IgD-negative memory B cell (primary cell): ENCODE data around the gene HPCAL1. TPM values are rescaled to one million over a fixed set of nuclear protein-coding genes. Genes with fewer than 3 reads are reported as not detected.
"Not testable (repeated sequence)": the region's sequence is repeated elsewhere in the genome, so short reads cannot be mapped to it uniquely, and the experiment has no call there.

Source experiments
- H3K27ac Mint-ChIP-seq, 3 donors: one replicate each; pipeline ENCODE4 v1.8.0; 2020 to 2022; ENCODE audit warnings: mild to moderate bottlenecking in 3 of 3, mixed read lengths in 3 of 3, moderate library complexity in 1 of 3
- H3K27me3 Mint-ChIP-seq: one replicate; pipeline ENCODE4 v1.8.0; 2021; ENCODE audit warnings: mixed read lengths
- H3K36me3 Mint-ChIP-seq: one replicate; pipeline ENCODE4 v1.8.0; 2020; ENCODE audit warnings: mild to moderate bottlenecking, mixed read lengths
- H3K4me1 Mint-ChIP-seq, 3 donors: one replicate each; pipeline ENCODE4 v1.8.0; 2020 to 2022; ENCODE audit warnings: mixed read lengths in 3 of 3, mild to moderate bottlenecking in 1 of 3
- H3K4me3 Mint-ChIP-seq, 4 donors: one replicate each; pipeline ENCODE4 v1.8.0; 2020 to 2022; ENCODE audit warnings: mild to moderate bottlenecking in 4 of 4, mixed read lengths in 4 of 4, moderate library complexity in 3 of 4
- H3K9me3 Mint-ChIP-seq, 3 donors: one replicate each; pipeline ENCODE4 v1.8.0; 2020 to 2021; ENCODE audit warnings: mixed read lengths in 3 of 3, mild to moderate bottlenecking in 1 of 3
- polyA plus RNA-seq: library from polyadenylated mRNA; unstranded; fragments of 300-500 nt; fragmentation: Illumina TruSeq; gene quantifications from one replicate; pipeline ENCODE4 v1.2.3, GENCODE V29; 2021

Gene HPCAL1
- polyA plus RNA-seq, 1 donor from 2014 or later = 89.2 TPM

DNA sequence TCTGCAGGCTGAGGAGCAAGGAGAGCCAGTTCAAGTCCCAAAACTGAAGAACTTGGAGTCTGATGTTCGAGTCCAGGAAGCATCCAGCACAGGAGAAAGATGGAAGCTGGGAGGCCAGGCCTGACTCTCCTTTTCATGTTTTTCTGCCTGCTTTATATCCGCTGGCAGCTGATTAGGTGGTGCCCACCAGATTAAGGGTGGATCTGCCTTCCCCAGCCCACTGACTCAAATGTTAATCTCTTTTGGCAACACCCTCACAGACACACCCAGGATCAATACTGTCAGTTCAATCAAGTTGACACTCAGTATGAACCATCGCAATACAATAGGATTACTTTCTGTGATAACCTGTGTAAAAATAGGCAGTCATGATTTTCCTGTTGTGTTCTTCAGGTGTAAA is 154.5 kb downstream of the HPCAL1 start:
- H3K36me3 Mint-ChIP-seq, H3K27ac Mint-ChIP-seq, H3K4me3 Mint-ChIP-seq, H3K27me3 Mint-ChIP-seq, H3K4me1 Mint-ChIP-seq, H3K9me3 Mint-ChIP-seq: not testable (repeated sequence)

DNA sequence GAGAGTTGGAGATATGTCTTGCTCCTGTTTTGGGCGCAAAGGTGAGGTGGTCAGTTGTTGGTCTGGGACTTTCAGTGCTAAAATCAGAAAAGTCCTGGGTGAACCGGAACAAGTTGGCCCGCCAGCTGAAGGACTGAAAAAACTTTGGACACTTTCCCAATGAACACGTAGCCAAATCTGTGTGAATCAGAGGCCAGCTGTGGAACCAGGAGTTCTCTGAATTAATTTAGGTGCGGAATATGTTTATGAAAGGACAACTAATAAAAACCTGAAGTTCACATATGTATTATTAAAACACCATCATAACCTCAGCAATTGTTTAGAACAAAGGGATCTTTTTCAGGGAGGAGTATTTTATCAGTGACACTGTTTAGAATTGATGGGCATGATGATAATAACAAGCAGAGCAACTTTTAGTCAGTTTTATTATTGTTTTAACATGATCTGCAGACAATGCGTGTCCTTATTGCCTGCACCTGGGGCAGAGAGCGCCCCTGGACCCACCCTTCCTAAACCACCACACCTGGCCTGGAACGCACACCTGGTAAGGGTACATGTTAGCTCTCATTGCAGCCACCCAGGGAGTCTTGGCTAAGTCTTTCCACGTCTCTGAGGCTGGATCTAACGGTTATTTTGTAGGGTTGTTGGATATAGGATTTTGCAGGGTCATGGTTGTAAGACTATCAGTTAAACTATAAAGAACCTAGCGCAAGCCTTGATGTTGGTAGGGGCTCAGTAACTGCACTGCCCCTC is 155.3 kb downstream of the HPCAL1 start:
- peaks cover 0 to 1% (median 0%) of the 10 kb centered on the region in 3 donors for H3K4me1 Mint-ChIP-seq
- no peaks in the 10 kb centered on the region for H3K9me3 Mint-ChIP-seq
- H3K27me3 Mint-ChIP-seq = no peaks in the 10 kb centered on the region
- H3K36me3 Mint-ChIP-seq = no peaks in the 10 kb centered on the region
- H3K27ac Mint-ChIP-seq = no peak overlapping the region
- H3K4me3 Mint-ChIP-seq = no peak overlapping the region

DNA sequence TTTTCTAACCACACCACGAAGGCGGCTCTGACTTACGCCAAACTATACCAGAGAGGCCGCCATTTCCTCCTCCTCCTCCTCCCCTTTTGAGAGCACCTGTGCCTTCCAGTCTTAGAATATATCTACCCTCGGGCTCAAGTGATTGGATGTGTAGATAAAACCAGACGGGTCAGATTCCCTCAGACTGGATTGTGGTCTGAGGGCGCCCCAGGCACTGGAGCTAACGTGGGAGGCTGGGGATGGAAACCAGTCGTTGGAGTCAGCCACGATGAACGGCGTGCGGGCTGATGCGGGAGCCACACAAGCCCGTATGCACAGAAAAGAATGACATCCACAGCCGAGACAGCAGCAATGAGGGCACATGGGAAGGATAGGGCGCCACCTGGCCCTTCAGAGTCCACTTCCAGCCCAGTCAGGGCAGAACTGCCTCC is 157.7 kb downstream of the HPCAL1 start:
- no peak overlapping the region for H3K4me3 Mint-ChIP-seq
- H3K27me3 Mint-ChIP-seq = no peaks in the 10 kb centered on the region
- no peaks in the 10 kb centered on the region for H3K4me1 Mint-ChIP-seq
- H3K27ac Mint-ChIP-seq = no peak overlapping the region
- H3K9me3 Mint-ChIP-seq = no peaks in the 10 kb centered on the region
- H3K36me3 Mint-ChIP-seq = no peaks in the 10 kb centered on the region

DNA sequence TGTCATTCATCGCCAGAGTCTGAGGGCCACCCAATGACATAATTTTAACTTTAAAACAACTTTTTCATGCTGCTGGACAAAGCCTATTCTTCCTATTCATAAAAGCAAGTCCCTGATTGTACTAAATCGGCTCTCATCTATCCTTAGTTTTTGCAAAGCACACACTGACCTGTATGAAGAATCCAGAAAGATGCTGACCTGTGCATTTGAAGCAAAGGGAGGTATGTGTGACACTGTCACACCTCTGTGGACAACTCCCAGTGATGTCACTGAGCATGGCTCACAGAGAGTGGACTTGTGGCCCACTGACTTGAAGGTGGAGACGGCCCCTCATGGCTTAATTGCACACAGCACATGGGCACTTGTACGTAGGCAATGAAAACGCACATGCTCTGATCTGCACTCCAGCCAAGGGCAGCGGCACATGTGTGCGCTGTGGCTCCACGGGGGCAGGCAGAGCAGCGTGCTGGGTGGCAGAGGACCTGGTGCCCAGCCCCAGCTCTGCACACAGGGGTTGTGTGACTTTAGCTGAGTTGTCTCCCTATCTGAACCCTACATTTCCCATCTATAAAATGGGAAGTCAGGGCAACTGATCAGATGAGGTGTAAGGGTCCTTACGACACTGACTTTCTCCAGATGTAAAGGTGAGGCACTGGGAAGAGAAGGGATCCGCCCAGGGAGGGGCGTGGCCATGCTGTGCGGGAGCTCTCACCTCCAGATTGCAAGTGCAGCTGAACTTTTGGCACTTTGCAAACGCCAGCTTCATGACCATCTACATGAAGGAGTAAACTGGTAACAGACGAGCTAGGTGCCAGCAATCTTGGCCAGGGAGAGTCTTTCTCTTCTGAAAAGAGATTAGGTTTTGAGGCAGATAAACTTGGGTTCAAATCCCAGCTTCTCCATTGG is 159.7 kb downstream of the HPCAL1 start:
- no peaks in the 10 kb centered on the region for H3K4me1 Mint-ChIP-seq
- no peaks in the 10 kb centered on the region for H3K36me3 Mint-ChIP-seq
- peaks cover 0 to 2% (median 0%) of the 10 kb centered on the region in 3 donors for H3K9me3 Mint-ChIP-seq
- no peak overlapping the region for H3K4me3 Mint-ChIP-seq
- H3K27me3 Mint-ChIP-seq = no peaks in the 10 kb centered on the region
- no peak overlapping the region for H3K27ac Mint-ChIP-seq

DNA sequence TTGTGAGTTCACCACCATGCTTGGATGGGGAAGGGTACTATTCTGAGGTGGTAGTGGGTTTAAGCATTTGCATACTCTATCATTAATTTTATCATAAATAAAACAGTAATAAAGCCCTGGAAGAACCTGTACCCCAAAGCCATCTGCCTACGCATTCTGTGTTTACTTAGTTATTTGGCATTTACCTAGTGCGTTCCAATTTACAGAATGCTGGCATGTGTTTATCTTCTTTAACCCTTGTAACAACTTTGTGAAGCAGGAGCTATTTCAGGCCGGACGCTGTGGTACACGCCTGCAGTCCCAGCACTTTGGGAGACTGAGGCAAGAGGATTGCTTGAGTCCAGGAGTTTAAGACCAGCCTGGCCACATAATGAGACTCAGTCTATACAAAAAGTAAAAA is 163.2 kb downstream of the HPCAL1 start:
- no peaks in the 10 kb centered on the region for H3K4me1 Mint-ChIP-seq
- H3K4me3 Mint-ChIP-seq = no peak overlapping the region
- H3K36me3 Mint-ChIP-seq = no peaks in the 10 kb centered on the region
- peak overlapping the region in 1 of 3 donors; percentile 86 for H3K27ac Mint-ChIP-seq
- no peaks in the 10 kb centered on the region for H3K27me3 Mint-ChIP-seq
- H3K9me3 Mint-ChIP-seq = peaks cover 0 to 2% (median 0%) of the 10 kb centered on the region in 3 donors

DNA sequence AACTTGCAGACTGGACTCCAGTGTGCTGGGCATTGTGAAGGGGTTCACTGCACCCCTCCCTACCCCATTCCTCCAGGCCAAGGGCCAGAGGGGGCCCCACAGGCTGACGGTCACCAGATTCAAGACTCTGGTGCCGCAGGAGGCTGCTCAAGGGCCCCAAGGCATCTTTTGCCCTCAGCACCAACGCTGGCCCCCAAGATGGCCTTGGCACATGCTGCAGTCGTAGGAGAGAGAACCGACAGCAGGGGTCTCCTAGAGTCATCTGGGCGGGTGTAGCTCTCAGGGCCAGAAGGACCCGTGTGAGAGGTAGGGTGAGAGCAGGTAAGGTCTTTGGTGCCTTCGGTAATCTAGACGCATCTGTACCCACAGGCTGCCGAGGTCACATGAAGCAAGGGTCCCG is 164.1 kb downstream of the HPCAL1 start:
- Mint-ChIP-seq H3K27me3 (no peaks in the 10 kb centered on the region), H3K27ac (peak overlapping the region in 1 of 3 donors; percentile 26), H3K9me3 (peaks cover 0 to 2% (median 0%) of the 10 kb centered on the region in 3 donors), H3K36me3 (peaks cover under 1% of the 10 kb centered on the region), H3K4me1 (no peaks in the 10 kb centered on the region), H3K4me3 (no peak overlapping the region)

DNA sequence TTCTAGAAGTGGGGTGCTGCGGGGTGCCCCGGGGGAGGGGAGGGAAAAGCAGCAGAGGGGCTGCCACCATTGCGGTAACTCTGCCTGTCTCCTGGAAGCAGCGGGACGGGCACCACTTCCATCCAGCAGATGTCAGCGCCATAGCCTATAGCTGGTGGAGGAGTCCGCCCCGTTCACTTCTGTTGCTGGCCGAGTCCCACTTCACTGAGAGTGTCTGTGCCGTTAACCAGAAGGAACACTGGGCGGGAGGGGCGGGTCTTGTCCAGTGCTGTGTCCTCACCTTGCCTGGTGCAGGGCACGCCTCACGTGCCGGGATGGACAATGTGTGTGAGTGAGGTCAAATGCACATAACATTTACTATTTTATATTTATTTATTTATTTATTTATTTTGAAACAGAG is 164.7 kb downstream of the HPCAL1 start:
- Mint-ChIP-seq H3K36me3 (peaks cover 2% of the 10 kb centered on the region), H3K4me3 (no peak overlapping the region), H3K27ac (no peak overlapping the region), H3K27me3 (no peaks in the 10 kb centered on the region), H3K9me3 (peaks cover 0 to 2% (median 0%) of the 10 kb centered on the region in 3 donors), H3K4me1 (no peaks in the 10 kb centered on the region)

DNA sequence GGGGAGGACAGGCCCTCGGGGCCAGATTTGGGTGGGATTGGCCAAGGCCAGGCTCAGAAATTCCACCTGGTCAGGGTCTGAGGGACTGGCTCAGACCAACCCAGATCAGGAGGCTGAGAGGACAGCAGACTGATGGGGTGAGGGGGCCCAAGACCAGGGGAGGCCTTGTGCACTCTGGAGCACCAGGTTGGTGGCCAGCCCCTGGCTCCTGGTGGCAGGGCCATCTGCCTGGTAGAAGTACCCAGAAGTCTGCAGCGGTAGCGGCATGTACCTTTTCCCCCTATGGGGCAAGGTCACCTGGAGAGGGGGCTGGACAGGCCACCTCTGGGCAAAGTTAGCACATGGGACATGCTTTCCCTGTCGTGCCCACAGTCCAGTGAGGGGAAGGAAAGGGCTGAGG is 166.6 kb downstream of the HPCAL1 start:
- Mint-ChIP-seq H3K27me3 (no peaks in the 10 kb centered on the region), H3K4me1 (no peaks in the 10 kb centered on the region), H3K27ac (no peak overlapping the region), H3K4me3 (no peak overlapping the region), H3K36me3 (peaks cover 2% of the 10 kb centered on the region), H3K9me3 (peaks cover 0 to 2% (median 0%) of the 10 kb centered on the region in 3 donors)

DNA sequence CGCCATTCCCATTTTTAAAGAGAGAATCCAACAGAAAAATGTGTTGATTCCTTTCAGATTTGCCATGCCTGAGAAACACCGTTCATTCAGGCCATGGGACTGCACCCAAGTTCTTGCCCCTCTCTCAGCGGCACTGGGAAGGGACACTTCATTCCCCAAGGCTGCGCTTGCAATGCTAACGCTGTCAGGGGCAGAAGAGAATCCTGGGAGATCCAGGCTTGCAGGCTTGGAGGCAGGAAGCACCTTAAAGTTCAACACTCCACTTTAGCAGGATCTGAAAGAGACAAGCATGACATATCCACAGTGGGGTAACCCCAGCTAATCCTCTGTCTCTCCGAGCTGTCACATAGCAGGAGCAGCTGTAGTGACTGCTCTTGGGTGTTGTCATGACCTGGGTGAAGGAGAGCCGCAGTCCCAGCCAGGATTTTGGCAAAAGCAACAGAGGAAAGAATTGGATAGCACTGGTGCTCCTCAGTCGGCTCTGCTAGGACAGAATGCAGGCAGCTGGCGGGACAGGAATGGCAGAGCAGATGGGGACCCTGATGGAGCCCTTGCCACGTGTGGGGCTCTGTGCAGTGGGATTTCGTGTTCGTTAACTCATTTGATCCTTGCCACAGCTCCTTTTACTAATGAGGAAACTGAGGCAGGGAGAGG is 167.4 kb downstream of the HPCAL1 start:
- no peaks in the 10 kb centered on the region for H3K4me1 Mint-ChIP-seq
- H3K36me3 Mint-ChIP-seq = peaks cover 2% of the 10 kb centered on the region
- H3K27me3 Mint-ChIP-seq = no peaks in the 10 kb centered on the region
- no peak overlapping the region for H3K27ac Mint-ChIP-seq
- peaks cover 0 to 2% (median 0%) of the 10 kb centered on the region in 3 donors for H3K9me3 Mint-ChIP-seq
- H3K4me3 Mint-ChIP-seq = no peak overlapping the region

DNA sequence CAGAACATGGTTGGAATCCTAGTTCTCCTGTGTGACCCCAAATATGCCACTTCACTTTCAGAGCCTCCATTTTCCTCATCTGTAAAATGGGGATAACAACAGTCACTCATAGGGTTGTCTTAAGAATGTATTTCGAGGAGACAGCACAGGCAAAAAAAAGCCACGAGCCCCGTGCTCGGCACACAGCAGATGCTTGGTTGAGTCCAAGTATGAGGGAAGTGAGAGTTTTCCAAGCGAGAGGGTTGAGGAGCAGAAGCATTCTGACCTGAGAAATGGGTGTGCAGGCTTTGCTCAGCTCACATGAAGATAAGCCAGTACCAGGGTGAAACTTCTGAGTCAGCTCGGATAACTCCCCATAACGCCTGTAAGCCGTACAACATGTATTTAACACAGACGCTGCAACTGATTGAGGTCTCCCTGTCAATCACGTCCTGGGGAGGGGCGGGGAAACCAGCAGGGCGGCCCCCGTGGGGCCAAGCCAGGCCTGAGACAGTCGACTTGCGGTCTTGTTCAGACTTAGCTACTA is 168.4 kb downstream of the HPCAL1 start:
- no peaks in the 10 kb centered on the region for H3K4me1 Mint-ChIP-seq
- peaks cover 2% of the 10 kb centered on the region for H3K36me3 Mint-ChIP-seq
- H3K4me3 Mint-ChIP-seq = no peak overlapping the region
- H3K27ac Mint-ChIP-seq = no peak overlapping the region
- peaks cover 0 to 2% (median 0%) of the 10 kb centered on the region in 3 donors for H3K9me3 Mint-ChIP-seq
- no peaks in the 10 kb centered on the region for H3K27me3 Mint-ChIP-seq

DNA sequence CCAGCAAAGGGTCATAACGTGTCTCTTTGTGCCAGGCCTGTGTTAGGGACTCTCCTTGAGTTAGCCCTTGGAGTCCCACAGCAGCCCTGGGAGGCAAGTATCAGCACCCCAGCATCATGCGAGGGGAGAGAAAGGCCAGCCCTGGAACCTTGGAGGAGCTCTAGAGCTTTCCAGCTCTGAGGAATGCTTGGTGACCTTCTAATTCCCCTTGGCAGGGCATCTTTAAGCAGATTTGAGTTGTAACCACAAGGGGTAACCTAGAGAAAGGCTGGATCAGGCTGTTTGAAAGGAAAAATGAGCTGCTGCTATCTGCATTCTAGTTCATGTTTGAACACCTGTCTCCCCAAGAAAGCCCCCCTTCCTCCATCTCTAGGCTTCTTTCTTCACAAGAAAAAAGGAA is 169.3 kb downstream of the HPCAL1 start:
- H3K36me3 Mint-ChIP-seq = peaks cover 2% of the 10 kb centered on the region
- no peaks in the 10 kb centered on the region for H3K27me3 Mint-ChIP-seq
- H3K9me3 Mint-ChIP-seq = no peaks in the 10 kb centered on the region
- H3K4me3 Mint-ChIP-seq = no peak overlapping the region
- no peak overlapping the region for H3K27ac Mint-ChIP-seq
- peaks cover 0 to 2% (median 0%) of the 10 kb centered on the region in 3 donors for H3K4me1 Mint-ChIP-seq

DNA sequence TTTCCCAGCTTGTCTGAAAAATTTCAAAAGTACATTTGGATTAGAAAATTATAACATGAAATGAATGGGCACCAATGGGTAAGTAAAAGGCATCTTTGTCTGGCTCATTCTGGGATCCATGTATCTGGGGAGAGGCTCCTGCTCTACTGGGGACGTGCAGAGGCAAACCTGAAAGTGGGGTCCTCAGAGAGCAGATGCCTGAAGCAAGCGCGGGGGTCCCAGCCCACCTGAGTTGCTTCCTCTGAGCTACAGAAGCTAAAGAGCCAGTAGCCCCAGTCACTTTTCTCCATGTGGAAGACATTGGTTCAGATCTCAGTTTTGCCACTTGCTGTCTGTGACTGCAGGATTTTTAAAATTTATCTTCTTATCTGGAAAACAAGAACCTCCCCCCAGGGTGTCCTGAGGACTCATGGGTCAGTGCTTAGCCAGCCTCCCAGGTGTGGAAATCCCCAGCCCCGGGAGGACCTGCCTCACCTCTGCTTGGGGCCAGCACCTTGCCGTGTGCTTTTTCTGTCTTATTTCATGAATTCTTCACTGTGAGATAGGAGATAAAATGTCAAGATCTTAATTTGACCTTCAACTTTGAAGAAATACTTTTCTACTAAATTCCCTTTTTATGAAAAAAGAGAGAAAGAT is 170.5 kb downstream of the HPCAL1 start:
- peaks cover 4% of the 10 kb centered on the region for H3K36me3 Mint-ChIP-seq
- peaks cover 0 to 5% (median 0%) of the 10 kb centered on the region in 3 donors for H3K4me1 Mint-ChIP-seq
- no peaks in the 10 kb centered on the region for H3K27me3 Mint-ChIP-seq
- no peak overlapping the region for H3K4me3 Mint-ChIP-seq
- no peak overlapping the region for H3K27ac Mint-ChIP-seq
- no peaks in the 10 kb centered on the region for H3K9me3 Mint-ChIP-seq

DNA sequence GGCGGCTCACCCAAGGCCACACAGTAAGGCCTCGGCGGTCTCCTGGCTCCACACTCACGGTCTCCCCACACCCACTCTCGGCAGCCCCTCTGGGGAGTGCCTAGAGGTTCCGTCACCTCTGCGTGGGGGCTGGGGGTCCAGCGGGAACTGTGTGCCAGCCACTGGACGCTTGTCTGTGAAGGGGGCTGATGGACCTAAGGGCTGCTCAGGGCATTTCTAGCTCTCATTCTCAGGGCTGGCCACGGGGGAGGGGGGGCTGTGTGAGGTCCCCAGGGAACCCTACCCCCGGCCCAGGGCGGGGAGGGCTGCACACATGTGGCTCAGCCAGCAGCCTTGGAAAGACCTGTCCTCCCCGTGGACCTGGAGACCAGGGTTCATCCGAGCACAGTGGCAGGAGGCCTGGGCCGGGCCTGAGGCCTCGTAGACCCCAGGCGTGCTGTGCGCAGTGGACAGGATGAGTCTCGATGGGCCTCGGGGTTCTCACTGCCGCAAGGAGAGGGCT is 172.6 kb downstream of the HPCAL1 start:
- H3K4me1 Mint-ChIP-seq = peaks cover 0 to 5% (median 0%) of the 10 kb centered on the region in 3 donors
- no peak overlapping the region for H3K4me3 Mint-ChIP-seq
- H3K27ac Mint-ChIP-seq = no peak overlapping the region
- H3K9me3 Mint-ChIP-seq = no peaks in the 10 kb centered on the region
- no peaks in the 10 kb centered on the region for H3K27me3 Mint-ChIP-seq
- peaks cover 4% of the 10 kb centered on the region for H3K36me3 Mint-ChIP-seq
